Activated T-helper 9 cell treated with anti-CD3 and anti-CD28 coated beads, Interleukin-2, amount 50 U/mL, for 16 hours (primary cell): ENCODE results near the gene CWC22.
"Not testable (repeated sequence)": the region's sequence is repeated elsewhere in the genome, so short reads cannot be mapped to it uniquely, and the experiment has no call there.

Experiments used
- DNase-seq: peaks from one replicate; pipeline ENCODE4 v3.0.0-alpha.2; 2020; ENCODE audit warnings: low read depth

CWC22 gene

DNA sequence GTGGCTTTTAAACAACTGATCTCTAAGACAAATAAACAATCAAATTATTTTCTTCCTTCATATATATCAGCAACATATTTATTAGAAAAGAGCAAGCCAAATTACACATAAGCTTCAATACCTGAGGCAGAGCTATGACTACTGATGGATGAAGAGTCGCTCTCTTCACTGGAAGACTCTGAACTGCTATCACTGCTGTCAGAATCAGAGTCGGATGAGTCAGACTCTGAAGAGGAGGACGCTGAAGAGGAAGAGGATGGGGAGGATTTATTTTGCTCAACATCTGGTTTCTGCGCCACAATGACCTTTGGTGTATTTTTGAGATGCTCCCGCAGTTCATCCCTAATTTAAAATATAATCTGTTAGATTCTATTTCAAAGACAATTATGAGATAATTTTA, 56.7 kb downstream of the CWC22 start:
- DNase-seq = no peak

DNA sequence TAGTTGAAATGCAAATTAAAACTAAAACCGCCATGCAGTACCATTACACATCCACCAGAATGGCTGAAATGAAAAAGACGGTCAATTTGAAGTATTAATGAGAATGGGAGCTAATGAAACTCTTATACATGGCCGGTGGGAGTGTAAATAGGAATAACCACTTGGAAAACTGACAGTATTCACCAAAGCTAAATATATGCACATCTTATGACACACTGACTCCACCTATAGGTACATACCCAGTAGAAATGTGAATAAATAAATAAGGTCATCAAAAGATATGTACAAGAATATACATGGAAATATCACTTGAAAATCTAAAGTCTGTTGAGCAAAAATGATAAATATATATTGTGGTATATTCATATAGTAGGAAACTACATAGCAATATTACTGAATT, 57.7 kb downstream of the CWC22 start:
- no peak for DNase-seq

DNA sequence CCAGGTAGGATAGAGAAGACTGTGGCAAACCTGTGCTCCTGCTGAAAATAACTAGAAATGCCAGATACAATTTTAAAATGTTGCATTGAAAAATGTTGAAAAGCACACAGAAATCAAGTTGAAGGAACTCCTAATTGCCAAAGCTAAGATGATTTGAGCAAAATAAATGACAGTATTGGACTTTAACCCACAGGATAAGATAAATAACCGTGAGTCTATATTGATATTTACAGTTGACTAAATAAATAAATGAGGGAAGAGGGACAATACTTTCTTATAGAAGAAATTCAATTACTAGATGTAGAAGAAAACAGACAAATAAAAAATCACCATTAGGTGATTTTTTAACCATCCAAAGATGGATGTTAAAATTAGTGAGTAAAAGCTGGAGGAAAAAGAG, 59.0 kb downstream of the CWC22 start:
- no peak for DNase-seq

DNA sequence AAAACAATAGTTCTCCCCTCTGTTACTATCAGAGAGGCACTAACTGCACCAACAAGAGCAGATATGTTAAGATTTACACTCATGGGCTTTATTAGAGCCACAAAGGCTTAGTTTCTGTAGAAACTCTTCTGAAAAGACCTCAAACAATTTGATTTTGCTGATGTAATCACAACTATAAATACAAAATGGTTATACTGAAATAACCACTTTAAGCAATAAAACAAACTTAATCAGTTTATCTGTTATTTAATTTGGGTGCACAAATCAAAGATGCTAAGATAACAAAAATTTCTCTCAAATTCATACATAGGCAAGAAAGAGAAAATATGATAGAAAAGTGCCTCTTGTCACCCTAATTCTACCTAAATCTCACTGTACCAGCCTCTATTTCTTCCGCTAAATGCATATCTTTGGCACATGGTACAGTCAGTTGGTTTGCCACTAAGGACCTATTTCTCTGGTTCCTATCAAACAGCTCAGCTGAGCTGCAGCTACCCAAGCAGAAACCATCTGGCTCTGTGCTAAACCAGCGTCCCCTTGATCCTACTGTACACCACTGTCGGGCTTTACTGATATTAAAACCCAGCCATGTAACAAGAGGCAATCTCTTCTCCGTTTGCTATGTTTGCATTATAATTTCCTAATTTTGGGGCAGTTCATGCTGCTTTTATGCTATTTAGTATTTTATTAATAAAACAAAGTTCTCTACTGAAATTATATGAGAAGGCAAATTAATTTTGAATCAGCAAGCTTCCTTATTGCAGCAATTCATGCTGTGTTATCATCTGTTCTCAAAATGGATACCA, 60.1 kb downstream of the CWC22 start:
- no peak for DNase-seq

DNA sequence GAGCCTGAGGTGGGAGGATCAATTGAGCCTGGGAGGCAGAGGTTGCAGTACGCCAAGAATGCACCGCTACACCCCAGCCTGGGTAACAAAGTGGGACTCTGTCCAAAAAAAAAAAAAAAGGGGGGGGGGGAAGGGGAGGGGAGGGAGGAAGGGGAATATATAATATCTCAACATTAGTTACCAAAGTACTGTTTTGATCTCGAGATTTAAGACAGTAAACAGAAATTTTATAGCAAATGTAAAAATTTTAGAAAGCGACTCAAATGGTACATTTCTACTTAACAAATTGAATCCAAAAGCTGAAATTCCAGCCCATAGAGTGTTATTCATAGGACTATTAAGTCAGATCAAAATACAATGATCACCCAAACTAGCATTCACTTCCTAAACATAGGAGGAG, 60.8 kb downstream of the CWC22 start:
- no peak for DNase-seq

DNA sequence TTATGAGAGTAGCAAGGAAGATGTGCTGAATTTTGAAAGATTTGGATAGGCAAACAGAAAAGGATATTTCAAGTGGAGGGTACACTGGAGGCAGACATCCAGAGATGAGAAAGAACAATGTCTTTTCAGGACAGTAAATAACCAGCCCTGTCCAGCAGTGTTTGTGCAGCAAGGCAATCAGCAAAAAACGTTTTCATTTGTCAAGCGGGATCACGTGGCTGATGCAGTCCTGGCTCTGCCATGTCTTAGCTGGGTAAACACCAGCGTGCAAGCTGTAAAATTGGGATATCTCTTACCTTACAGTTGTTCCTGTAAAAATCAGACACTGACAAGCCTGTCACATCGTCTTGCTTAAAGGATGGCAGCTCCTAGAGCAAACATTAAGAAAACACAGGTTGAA, 67.8 kb downstream of the CWC22 start:
- DNase-seq = no peak

DNA sequence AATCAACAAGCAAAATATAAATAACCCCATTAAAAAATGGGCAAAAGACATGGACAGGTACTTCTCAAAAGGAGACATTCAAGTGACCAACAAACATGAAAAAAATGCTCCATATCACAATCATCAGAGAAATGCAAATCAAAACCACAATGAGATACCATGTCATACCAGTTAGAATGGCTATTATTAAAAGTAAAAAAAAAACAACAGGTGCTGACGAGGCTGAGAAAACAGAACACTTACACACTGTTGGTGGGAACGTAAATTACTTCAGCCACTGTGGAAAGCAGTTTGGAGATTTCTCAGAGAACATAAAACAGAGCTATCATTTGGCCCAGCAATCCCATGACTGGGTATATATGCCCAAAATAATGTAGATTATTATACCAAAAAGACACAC, 69.1 kb downstream of the CWC22 start:
- no peak for DNase-seq

DNA sequence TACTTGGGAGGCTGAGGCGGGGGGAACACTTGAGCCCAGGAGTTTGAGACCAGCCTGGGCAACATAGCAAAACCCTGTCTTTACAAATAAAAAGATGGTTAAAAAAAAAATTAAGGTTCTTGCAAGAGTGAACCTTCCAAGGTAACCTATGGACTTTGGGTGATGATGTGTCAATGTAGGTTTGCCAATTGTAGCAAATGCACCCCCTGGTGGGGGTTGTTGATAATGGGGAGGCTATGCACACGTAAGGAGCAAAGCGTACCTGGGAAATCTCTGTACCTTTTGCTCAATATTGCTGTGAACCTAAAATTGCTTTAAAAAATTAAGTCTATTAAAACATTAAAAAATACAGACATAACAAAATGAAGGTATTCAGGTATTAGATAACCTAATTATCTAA, 70.4 kb downstream of the CWC22 start:
- DNase-seq = no peak

DNA sequence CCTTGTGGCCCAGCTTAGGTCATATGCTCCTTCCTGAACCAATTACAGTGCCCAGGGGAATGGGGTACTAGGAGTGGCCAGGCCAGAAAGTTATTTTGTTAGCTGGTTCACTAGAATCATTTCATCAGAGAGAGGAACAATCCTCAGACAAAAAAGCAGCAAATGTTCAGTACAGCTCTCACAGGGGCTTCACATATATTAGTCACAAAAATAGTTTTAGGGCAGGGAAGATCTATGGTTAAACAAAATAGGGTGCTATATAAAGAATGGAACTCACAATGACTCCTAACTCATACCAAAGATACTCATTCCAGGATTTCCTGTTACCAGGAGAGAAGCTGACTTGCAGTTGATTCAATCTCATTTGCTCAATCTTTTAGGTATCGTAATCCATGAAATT, 71.0 kb downstream of the CWC22 start:
- DNase-seq = no peak

DNA sequence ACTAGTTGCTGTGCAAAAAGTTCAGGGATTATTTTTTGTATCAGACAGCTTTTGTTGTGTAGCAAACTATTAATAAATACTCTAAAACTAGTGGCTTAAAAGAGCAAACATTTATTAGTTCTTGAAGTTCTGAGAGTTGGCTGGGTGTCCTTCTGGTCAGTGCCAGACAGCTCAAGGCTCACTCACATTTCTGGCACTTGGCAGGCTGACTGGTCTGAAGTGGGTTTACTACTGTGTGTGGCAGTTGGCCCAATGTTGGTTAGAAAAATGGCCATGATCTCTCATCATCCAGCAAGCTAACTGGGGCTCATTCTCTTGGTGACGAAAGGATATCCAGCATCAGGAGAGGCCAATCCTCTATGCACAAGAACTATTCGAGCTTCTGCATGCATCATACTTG, 74.3 kb downstream of the CWC22 start:
- DNase-seq = no peak

DNA sequence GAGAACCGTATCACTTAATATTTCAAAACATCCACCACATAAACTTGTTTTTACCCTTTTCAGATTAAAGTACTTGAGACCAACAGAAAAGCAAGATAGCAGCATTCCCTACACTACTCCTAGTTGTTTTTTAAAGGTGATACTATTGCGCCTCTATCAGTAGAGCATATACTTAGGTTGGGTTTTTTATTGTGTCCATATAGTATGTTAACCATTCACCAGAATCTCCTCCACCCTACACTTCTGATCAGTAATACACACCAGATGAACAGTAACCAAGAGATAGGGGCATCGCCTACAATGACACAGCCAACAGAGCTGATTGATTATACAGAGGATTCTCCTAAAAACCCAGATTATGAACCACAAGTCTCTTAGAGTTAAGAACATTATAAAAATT, 75.6 kb downstream of the CWC22 start:
- no peak for DNase-seq

DNA sequence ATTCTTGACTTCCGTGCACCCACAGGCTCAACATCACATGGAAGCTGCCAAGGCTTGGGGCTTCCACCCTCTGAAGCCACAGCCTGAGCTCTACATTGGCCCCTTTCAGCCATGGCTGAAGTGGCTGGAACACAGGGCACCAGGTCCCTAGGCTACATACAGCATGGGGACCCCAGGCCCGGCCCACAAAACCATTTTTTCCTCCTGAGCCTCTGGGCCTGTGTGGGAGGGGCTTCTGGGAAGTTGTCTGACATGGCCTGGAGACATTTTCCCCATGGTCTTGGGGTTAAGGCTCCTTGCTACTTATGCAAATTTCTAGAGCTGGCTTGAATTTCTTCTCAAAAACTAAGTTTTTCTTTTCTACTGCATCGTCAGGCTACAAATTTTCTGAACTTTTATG, 77.1 kb downstream of the CWC22 start:
- DNase-seq = not testable (repeated sequence)

DNA sequence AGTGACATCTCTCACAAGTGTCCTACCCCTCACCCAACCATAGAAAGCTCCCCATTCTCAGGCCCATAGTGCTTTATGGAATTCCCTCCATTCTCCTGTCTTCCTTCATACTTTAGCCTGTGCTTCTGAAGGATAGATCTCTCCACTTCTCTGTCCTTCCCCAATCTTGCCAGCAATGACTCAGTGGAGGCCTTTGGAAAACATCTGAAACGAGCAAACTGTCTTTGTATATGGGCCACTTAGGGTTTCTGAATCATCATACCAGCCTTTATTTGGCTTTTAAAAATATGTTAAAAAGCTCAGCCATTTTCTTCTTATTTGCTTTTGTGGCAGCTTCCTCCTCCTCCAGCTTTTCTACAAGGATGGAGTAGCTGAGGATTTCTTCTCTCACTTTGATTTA, 80.1 kb downstream of the CWC22 start:
- no peak for DNase-seq

DNA sequence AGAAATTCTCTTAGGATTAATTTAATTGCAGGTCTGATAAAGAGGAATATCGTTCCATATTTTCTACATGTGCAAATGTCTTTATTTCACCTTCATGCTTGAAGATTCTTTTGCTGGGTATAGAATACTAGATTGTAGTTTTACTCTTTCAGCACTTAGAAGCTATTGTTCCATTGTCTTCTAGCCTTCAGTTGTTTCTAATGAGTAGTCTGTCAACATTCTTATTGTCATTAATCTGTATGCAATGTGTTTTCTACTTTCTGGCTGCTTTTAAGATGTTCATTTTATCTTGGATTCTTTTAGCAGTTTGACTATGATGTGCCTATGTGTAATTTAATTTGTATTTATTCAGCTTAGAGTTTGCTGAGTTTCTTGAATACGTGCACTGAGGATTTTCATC, 81.4 kb downstream of the CWC22 start:
- DNase-seq = no peak

DNA sequence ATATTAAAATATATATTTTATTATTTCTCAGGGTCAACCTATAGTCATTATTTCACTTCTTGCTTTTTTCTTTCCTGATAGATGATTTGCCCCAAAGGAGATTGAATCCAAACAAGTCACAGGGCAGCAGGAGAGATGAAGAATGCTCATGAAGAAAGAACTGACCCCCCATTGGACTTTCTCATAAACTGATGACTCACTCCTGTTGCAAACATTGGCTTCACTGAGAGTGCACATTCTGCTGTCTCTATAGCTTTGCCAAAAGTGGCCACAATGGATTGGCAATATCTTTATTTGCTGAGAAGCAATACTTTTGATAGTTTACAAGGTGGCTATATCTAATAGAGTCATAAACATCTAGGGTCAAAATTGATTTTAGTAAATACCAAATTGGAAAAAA, 89.8 kb downstream of the CWC22 start:
- DNase-seq = no peak

DNA sequence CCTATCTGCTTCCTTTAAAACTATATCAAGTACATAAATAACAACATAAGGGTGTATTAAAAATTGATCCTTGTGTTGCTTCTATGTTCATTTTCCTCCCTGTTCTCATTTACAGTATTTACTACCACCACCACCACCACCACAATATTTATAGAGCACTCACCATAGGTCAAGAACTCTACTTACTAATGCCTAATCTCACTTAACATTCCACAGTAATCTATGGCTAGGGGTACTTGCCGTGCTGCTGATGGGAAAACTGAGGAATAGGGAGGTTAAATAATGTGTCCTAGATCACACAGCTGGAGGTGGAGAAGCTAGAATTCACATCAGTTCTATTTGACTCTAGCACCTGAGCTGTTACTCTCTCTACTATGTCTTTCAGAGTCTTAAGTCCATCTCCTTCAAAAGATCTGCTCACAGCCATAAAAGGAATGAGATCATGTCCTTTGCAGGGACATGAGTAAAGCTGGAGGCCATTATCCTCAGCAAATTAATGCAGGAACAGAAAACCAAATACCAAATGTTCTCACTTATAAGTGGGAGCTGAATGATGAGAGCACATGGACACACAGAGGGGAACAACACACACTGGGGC, 91.6 kb downstream of the CWC22 start:
- no peak for DNase-seq

DNA sequence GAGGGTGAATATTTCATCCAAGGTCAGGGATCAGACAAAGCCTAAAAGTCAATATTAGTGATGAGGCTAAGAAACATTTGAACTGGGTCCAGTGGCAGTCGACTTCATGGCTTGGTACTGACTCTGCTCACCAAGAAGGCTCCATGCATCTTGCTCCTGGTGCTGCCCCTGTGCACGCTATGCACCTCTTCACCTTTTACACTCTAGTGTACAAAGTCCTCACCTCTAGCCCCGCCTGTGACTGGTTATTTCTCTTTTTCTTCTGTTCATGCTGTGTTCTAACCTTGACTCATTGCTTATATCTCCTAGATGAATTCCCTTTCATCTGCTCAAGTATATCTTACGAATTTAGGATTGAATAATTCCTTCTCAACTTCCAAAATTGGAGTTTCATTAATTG, 93.3 kb downstream of the CWC22 start:
- DNase-seq = no peak

DNA sequence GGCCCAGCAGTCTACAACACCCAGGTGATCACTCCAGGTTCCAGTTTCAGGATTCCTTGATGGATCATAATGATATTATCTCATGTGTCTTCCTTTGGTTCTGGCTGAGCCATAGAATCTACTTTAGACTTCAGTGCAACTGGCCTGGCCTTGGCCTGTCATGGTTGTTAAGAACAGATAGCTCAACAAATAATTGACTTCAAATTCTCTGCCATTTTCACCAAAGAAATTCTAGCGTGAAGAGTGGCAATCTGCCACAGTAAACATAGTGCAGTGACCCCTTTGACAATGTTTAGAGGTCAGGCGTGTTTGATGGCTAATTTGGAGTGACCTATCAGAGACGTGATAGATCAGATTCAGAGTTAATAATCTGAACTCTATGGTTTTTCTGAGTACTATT, 95.5 kb downstream of the CWC22 start:
- no peak for DNase-seq

DNA sequence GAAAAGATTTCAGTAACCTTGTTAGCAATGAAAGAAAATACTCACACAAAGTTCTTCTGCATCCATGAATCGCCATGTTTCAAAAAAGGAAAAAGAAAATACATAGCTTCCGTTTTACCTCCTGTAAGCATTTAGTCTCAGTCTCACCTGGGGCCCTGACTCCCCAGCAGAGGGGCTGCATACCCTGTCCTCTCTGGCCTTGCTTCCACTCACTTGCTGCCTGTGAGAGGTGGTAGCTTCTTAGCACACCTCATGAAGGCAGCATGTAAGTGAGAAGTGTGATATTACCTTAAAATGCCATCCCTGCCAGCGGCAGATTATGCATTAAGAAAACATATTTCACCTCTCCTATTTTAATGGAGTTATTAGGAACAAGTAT, 96.4 kb downstream of the CWC22 start:
- no peak for DNase-seq

DNA sequence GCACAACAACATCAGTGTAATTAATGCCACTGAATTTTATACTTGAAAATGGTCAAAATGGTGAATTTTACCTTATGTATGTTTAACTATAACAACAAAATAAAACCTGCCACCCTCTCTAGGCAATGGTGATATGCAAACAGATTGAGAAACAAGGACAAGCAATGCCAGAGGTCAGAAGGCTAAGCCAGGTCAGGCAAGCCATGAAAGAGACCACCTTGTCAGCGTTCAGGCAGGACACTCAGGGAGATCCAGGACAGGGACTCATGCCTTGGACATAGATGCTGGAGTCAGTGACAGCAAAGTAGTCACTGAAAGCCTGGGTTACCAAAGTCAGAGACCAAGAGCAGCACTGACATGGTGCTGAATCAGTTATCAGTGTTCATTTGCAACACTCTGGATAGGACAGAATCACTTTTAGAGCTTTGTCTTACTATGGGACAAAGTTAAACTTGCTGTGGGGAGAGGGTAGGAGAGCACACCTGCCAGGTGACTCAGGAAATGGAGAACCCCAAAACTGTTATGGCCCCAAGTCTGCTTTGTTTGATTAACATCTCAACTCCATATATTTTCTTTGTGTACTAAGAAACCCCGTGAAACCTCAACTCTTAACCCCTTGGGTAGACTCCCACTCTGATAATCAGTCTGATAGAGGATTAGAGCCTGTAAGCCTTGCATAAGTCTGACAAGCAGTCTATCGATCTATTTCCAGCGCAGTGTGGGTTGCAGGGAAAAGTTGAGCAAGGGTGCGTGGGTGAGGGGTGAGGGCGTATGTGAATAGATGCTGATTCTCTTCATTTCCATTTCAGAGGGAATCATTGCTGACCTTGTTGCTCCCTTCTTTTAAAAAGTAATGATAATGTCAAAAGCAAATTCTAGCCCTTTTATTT, 97.0 kb downstream of the CWC22 start:
- no peak for DNase-seq

DNA sequence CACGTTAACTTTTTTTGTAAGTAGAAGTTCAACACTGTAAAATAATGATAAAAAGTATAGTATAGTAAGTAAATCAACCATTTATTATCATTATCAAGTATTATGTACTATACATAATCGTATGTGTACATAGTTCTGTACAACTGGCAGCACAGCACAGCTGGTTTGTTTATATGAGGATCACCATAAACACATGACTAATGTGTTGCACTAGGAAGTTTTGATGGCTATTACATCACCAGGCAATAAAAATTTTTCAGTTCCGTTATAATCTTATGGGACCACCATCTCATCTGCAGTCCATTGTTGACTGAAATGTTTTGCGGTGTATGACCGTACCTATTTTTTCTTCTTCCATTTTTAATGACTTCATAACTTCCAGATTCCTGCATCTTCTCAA, 106.4 kb downstream of the CWC22 start:
- no peak for DNase-seq

DNA sequence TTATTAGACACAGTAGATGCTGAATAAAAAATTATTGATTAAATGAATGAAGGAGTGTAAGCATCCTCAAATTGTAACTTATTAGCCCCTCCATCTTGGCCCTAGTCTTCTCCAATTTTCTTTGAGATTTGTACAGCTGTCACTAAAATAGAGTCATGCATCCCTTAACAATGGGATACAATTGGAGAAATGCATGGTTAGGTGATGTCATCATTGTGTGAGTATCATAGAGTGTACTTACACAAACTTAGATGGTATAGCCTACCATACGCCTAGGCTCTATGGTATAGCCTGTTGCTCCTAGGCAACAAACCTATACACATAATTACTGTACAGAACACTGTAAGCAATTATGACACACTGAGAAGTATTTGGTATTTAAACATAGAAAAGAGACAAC, 107.4 kb downstream of the CWC22 start:
- no peak for DNase-seq

DNA sequence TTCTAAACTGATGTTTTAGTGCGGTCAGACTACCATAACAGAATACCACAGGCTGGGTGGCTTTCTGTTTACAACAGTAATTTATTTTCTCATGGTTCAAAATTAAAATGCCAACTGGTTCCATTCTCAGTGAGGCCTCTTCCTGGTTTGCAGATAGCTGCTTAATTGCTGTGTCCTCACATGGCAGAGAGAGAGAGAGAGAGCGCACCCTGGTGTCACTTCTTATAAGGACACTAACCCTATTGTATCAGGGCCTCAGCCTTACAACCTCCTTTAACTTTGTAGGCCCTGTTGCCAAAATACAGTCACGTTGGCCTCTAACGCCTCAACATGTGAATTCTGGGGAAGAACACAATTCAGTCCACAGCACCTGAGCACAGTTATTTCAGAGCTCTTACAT, 108.2 kb downstream of the CWC22 start:
- no peak for DNase-seq
